ENCODE measurements around the gene OR52E4.

Gene OR52E4

GRCh38 chr11:5929571-5930368 is 49.3 kb downstream of the OR52E4 start:
- Histone ChIP-seq H3K4me1 (ENCODE audit: insufficient read depth, low read length) (no peaks in the 10 kb centered on the region), H3K4me3 (ENCODE audit: low read length) (no peak overlapping the region), H3K27me3 (ENCODE audit: insufficient read depth, low read length) (no peaks in the 10 kb centered on the region), H3K27ac (ENCODE audit: low read depth, low read length) (no peak overlapping the region), H3K36me3 (ENCODE audit: insufficient read depth, low read length) (no peaks in the 10 kb centered on the region), H3K9me3 (ENCODE audit: insufficient read depth, low read depth, low read length) (peaks cover 4% of the 10 kb centered on the region; the same call in 1 of the 2 replicates), H3K9ac (ENCODE audit: low read depth, low read length) (no peak overlapping the region)
- WGBS, result 93% methylated on average over 31 of the region's 31 CpGs

- 96% methylated on average over 19 of the region's 19 CpGs for WGBS
These were observed 50.2 kb downstream of the OR52E4 start for GRCh38 chr11:5930614-5931013.

GRCh38 chr11:5931061-5931460 is 50.6 kb downstream of the OR52E4 start:
- no peaks in the 10 kb centered on the region for H3K36me3 ChIP-seq (ENCODE audit: insufficient read depth, low read length)
- WGBS, result 94% methylated on average over 8 of the region's 8 CpGs
- H3K4me3 ChIP-seq (ENCODE audit: low read length), result no peak overlapping the region
- H3K27me3 ChIP-seq (ENCODE audit: insufficient read depth, low read length), result no peaks in the 10 kb centered on the region
- H3K9ac ChIP-seq (ENCODE audit: low read depth, low read length), result no peak overlapping the region
- H3K4me1 ChIP-seq (ENCODE audit: insufficient read depth, low read length), result no peaks in the 10 kb centered on the region
- H3K27ac ChIP-seq (ENCODE audit: low read depth, low read length), result no peak overlapping the region
- H3K9me3 ChIP-seq (ENCODE audit: insufficient read depth, low read depth, low read length), result no peaks in the 10 kb centered on the region; the same call in 1 of the 2 replicates

More at GRCh38 chr11:5930614-5931013, 50.2 kb downstream of the OR52E4 start:
- no peaks in the 10 kb centered on the region; the same call in 1 of the 2 replicates for H3K9me3 ChIP-seq (ENCODE audit: insufficient read depth, low read depth, low read length)
- no peaks in the 10 kb centered on the region for H3K27me3 ChIP-seq (ENCODE audit: insufficient read depth, low read length)
- no peak overlapping the region for H3K4me3 ChIP-seq (ENCODE audit: low read length)
- H3K4me1 ChIP-seq (ENCODE audit: insufficient read depth, low read length), result no peaks in the 10 kb centered on the region
- no peak overlapping the region for H3K27ac ChIP-seq (ENCODE audit: low read depth, low read length)
- H3K9ac ChIP-seq (ENCODE audit: low read depth, low read length), result no peak overlapping the region
- no peaks in the 10 kb centered on the region for H3K36me3 ChIP-seq (ENCODE audit: insufficient read depth, low read length)

GRCh38 chr11:5932671-5933070 is 52.2 kb downstream of the OR52E4 start:
- no peak overlapping the region for H3K27ac ChIP-seq (ENCODE audit: low read depth, low read length)
- WGBS, result 96% methylated on average over 11 of the region's 11 CpGs
- no peak overlapping the region for H3K4me3 ChIP-seq (ENCODE audit: low read length)
- no peaks in the 10 kb centered on the region for H3K4me1 ChIP-seq (ENCODE audit: insufficient read depth, low read length)
- no peaks in the 10 kb centered on the region for H3K36me3 ChIP-seq (ENCODE audit: insufficient read depth, low read length)
- H3K9me3 ChIP-seq (ENCODE audit: insufficient read depth, low read depth, low read length), result no peaks in the 10 kb centered on the region; the same call in 1 of the 2 replicates
- H3K27me3 ChIP-seq (ENCODE audit: insufficient read depth, low read length), result no peaks in the 10 kb centered on the region
- no peak overlapping the region for H3K9ac ChIP-seq (ENCODE audit: low read depth, low read length)

- H3K27me3 ChIP-seq (ENCODE audit: insufficient read depth, low read length), result no peaks in the 10 kb centered on the region
- no peaks in the 10 kb centered on the region for H3K36me3 ChIP-seq (ENCODE audit: insufficient read depth, low read length)
- no peak overlapping the region for H3K4me3 ChIP-seq (ENCODE audit: low read length)
- no peaks in the 10 kb centered on the region for H3K4me1 ChIP-seq (ENCODE audit: insufficient read depth, low read length)
- H3K9me3 ChIP-seq (ENCODE audit: insufficient read depth, low read depth, low read length), result no peaks in the 10 kb centered on the region; the same call in 1 of the 2 replicates
- WGBS, result 96% methylated on average over 10 of the region's 10 CpGs
- H3K27ac ChIP-seq (ENCODE audit: low read depth, low read length), result no peak overlapping the region
- no peak overlapping the region for H3K9ac ChIP-seq (ENCODE audit: low read depth, low read length)
These were observed 52.7 kb downstream of the OR52E4 start for GRCh38 chr11:5933116-5933515.

Data from HUES64 (cell line).